Spleen (tissue), 11 donors: ENCODE data around the gene JMJD1C. TPM values are rescaled to one million over a fixed set of nuclear protein-coding genes. Genes with fewer than 3 reads are reported as not detected.

Experiments used
- DNase-seq: peaks from one replicate; pipeline ENCODE4 v3.0.0-alpha.2; 2020
- H3K27ac ChIP-seq, 8 donors: fragments of 200-600 bp; sonication (generic) in 7 of 8; 1 replicate in 4 of 8; 2 replicates in 4 of 8; pipeline versions ENCODE4 v1.5.0 to v1.8.0; 2016 to 2021; ENCODE audit warnings: inconsistent platforms in 4 of 8, mild to moderate bottlenecking in 4 of 8, moderate library complexity in 1 of 8
- H3K27me3 ChIP-seq, 7 donors: fragments of 200-600 bp; sonication (generic) in 6 of 7; replicated peaks in 1 of 7; 1 replicate in 4 of 7; 2 replicates in 3 of 7; pipeline versions ENCODE4 v1.5.0 to v1.8.0; 2016 to 2021; ENCODE audit warnings: inconsistent platforms in 3 of 7, mild to moderate bottlenecking in 1 of 7
- H3K36me3 ChIP-seq, 6 donors: fragments of 200-600 bp; sonication (generic) in 5 of 6; 1 replicate in 4 of 6; 2 replicates in 2 of 6; pipeline versions ENCODE4 v1.5.0 to v1.8.0; 2016 to 2021; ENCODE audit warnings: inconsistent platforms in 2 of 6
- H3K4me1 ChIP-seq, 6 donors: fragments of 200-600 bp; sonication (generic) in 5 of 6; 1 replicate in 3 of 6; 2 replicates in 3 of 6; pipeline versions ENCODE4 v1.5.0 to v1.8.0; 2016 to 2021; ENCODE audit warnings: inconsistent platforms in 3 of 6
- H3K4me3 ChIP-seq, 8 donors: fragments of 200-600 bp; sonication (generic) in 7 of 8; 1 replicate in 4 of 8; 2 replicates in 4 of 8; pipeline versions ENCODE4 v1.5.0 to v1.8.0; 2016 to 2021; ENCODE audit warnings: inconsistent platforms in 4 of 8, mild to moderate bottlenecking in 4 of 8, moderate library complexity in 2 of 8
- H3K9me3 ChIP-seq, 8 donors: fragments of 200-600 bp; sonication (generic) in 7 of 8; 1 replicate in 4 of 8; 2 replicates in 4 of 8; pipeline versions ENCODE4 v1.5.0 to v1.8.0; 2016 to 2021; ENCODE audit warnings: inconsistent platforms in 4 of 8
- POLR2A ChIP-seq, 3 donors: fragments of 450-650 bp; IDR thresholded peaks; one replicate each; pipeline ENCODE4 v1.5.1; 2017; ENCODE audit warnings: antibody characterized with exemption in 3 of 3, mild to moderate bottlenecking in 1 of 3
- POLR2AphosphoS5 ChIP-seq, 3 donors: sonication (generic); formaldehyde crosslinking; IDR thresholded peaks; one replicate each; pipeline ENCODE4 v1.5.1; 2017; ENCODE audit warnings: antibody characterized with exemption in 3 of 3
- WGBS, 5 donors: extraction: QIAGEN DNeasy Blood & Tissue Kit in 3 of 5; methylation state at CpG; one replicate each; pipeline versions ENCODE4 v1.1.5 to v1.1.7; 2013 to 2018; 5-methylcytosine and 5-hydroxymethylcytosine counted together
- intact Hi-C: fragments of 100-400 bp; cut with DNase I; formaldehyde crosslinking; loops from one replicate; pipeline ENCODE4 v1.15.0; 2023; ENCODE audit warnings: low total_unique reads
- polyA plus RNA-seq, 3 donors: library from polyadenylated mRNA; stranded (reverse); fragments of 200-250 nt; gene quantifications; one replicate each; pipeline ENCODE4 v1.2.1, GENCODE V29; 2013
- total RNA-seq, 7 donors: library from RNA; depleted of rRNA in 3 of 7; stranded (reverse); fragments of >200 nt in 3 of 7; fragmentation: NEBNext Ultra II Directional in 4 of 7; extraction: Animal tissue kit (Norgen Biotek cat#: 25700) in 4 of 7; gene quantifications; one replicate each; pipeline versions ENCODE4 v1.1.0 to v1.2.1, GENCODE V29; 2016 to 2021
- TF ChIP-seq, protein P1 (sequence below), 11 experiments: fragments of 200-600 bp in 7 of 11; fragments of 450-650 bp in 4 of 11; sonication (generic) in 4 of 11; IDR thresholded peaks in 8 of 11; conservative IDR thresholded peaks in 3 of 11; 1 replicate in 7 of 11; 2 replicates in 4 of 11; pipeline versions ENCODE4 v1.4.0 to v1.8.0; 2016 to 2021; ENCODE audit warnings: antibody characterized with exemption in 11 of 11, inconsistent platforms in 4 of 11, mild to moderate bottlenecking in 1 of 11
- donor health status: healthy with polysubstance abuse.
- donor health status: DM: no; HTN: no; CAD: no; lungs with moderate emphysema.
- donor health status: DM: no; HTN: no; CAD: no.
- donor health status: Bipolar disorder and iron deficiency.
- donor health status: healthy.
- donor health status: DM: no; HTN: no; CAD: no.
- donor health status: DM: yes; HTN: yes; CAD: no.

Gene JMJD1C
- total and polyA plus RNA-seq, 10 donors, result 54.3 to 272 (median 137) TPM

DNA sequence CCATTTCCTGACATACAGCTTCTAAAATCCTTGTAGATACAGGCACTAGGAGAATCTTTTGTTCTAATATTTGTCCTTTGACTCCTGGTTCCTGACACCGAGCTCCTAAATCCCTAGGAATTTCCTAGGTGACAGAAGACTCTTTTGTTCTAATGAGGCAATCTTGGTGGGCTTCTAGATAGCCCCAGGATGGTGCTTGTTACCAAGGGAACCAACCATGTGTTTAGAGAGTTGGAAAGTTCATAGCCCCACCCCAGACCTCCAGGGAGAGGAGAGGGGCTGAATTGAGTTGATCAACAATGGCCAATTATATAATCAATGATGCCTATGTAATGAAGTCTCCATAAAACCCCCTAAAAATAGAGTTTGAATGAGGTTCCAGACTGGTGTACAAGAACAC lies 145.1 kb downstream of the JMJD1C start:
- WGBS, 5 donors, result 91 to 100% (median 94%) methylated on average over 1 of the region's 1 CpG
- Histone ChIP-seq H3K4me3 (no peak overlapping the region), H3K36me3 (no peaks in the 10 kb centered on the region), H3K27me3 (no peaks in the 10 kb centered on the region), H3K27ac (no peak overlapping the region), H3K4me1 (no peaks in the 10 kb centered on the region), H3K9me3 (no peaks in the 10 kb centered on the region)
- TF ChIP-seq POLR2A (IDR thresholded peaks at IDR 0.05) (no peak), POLR2AphosphoS5 (IDR thresholded peaks at IDR 0.05) (no peak)
- TF ChIP-seq, protein P1, sequence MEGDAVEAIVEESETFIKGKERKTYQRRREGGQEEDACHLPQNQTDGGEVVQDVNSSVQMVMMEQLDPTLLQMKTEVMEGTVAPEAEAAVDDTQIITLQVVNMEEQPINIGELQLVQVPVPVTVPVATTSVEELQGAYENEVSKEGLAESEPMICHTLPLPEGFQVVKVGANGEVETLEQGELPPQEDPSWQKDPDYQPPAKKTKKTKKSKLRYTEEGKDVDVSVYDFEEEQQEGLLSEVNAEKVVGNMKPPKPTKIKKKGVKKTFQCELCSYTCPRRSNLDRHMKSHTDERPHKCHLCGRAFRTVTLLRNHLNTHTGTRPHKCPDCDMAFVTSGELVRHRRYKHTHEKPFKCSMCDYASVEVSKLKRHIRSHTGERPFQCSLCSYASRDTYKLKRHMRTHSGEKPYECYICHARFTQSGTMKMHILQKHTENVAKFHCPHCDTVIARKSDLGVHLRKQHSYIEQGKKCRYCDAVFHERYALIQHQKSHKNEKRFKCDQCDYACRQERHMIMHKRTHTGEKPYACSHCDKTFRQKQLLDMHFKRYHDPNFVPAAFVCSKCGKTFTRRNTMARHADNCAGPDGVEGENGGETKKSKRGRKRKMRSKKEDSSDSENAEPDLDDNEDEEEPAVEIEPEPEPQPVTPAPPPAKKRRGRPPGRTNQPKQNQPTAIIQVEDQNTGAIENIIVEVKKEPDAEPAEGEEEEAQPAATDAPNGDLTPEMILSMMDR (IDR thresholded peaks at IDR 0.05 in 8 of 11, conservative IDR thresholded peaks at IDR 0.05 in 3 of 11), result no peak
- no peak for DNase-seq
- intact Hi-C loops, result no loop called here

DNA sequence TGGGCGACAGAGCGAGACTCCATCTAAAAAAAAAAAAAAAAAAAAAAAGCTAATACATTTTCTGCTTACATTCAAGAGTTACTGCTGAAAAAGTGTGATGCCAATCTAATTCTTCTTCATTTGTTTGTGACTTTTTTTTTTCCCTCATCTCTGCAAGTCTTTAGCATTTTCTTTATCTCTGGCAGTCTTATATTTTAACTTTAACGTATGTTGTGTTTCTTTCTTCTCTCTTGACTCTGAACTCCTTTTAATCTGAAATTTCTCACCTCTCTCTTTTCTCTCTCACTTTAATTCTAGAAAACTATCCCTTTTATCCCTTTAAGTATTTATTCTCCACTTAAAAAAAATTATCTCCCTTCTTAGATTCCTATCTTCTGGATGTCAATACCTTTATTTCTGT lies 146.5 kb downstream of the JMJD1C start:
- Histone ChIP-seq H3K27ac (no peak overlapping the region), H3K36me3 (peaks cover 0 to under 1% (median 0%) of the 10 kb centered on the region in 6 donors), H3K4me3 (no peak overlapping the region), H3K27me3 (no peaks in the 10 kb centered on the region), H3K9me3 (no peaks in the 10 kb centered on the region), H3K4me1 (no peaks in the 10 kb centered on the region)
- intact Hi-C loops, result no loop called here
- DNase-seq, result no peak
- WGBS, 5 donors, result 96 to 100% (median 99%) methylated on average over 3 of the region's 3 CpGs
- TF ChIP-seq POLR2A (IDR thresholded peaks at IDR 0.05), result no peak
- TF ChIP-seq POLR2AphosphoS5 (IDR thresholded peaks at IDR 0.05), result no peak
- TF ChIP-seq, protein P1 (IDR thresholded peaks at IDR 0.05 in 8 of 11, conservative IDR thresholded peaks at IDR 0.05 in 3 of 11), result no peak

DNA sequence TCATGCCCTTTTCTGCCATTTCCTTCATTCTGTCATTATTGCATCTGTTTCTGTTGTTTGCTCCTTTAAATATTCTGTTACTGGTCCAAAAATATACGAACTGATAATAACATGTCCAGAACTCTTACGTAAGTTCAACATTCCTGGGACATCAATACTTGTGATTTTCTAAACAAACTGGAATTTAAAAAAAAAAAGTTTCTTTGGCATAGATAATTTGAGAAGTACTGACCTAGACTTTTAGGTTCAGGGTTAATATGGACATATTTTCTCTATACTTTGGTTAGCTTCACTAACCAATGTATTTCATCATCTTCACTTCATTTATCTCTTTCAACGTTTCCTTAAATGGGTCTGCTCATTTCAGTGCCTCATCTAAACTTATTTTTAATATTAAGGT lies 147.3 kb downstream of the JMJD1C start:
- DNase-seq, result no peak
- H3K27ac ChIP-seq, result no peak overlapping the region
- H3K4me1 ChIP-seq, result no peaks in the 10 kb centered on the region
- no peaks in the 10 kb centered on the region for H3K9me3 ChIP-seq
- no peak overlapping the region for H3K4me3 ChIP-seq
- 78 to 93% (median 88%) methylated on average over 3 of the region's 3 CpGs for WGBS, 5 donors
- no peaks in the 10 kb centered on the region for H3K27me3 ChIP-seq
- intact Hi-C loops, result no loop called here
- H3K36me3 ChIP-seq, result peaks cover 0 to 2% (median 0%) of the 10 kb centered on the region in 6 donors
- TF ChIP-seq, protein P1 (IDR thresholded peaks at IDR 0.05 in 8 of 11, conservative IDR thresholded peaks at IDR 0.05 in 3 of 11), result no peak
- no peak for TF ChIP-seq POLR2AphosphoS5 (IDR thresholded peaks at IDR 0.05)
- no peak for TF ChIP-seq POLR2A (IDR thresholded peaks at IDR 0.05)

DNA sequence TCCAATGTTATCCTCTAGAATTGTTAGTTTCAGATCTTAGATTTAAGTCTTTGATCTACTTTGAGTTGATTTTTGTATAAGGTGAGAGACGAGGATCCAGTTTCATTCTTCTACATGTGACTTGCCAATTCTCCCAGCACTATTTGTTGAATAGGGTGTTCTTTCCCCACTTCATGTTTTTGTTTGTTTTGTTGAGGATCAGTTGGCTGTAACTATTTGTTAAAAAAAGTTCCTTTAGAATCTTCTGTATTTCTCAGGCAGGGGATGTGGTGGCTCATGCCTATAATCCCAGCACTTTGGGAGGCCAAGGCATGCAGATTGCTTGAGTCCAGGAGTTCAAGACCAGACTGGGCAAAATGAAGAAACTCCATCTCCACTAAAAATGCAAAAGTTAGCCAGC lies 151.8 kb downstream of the JMJD1C start:
- Histone ChIP-seq H3K9me3 (no peaks in the 10 kb centered on the region), H3K4me1 (no peaks in the 10 kb centered on the region), H3K4me3 (no peak overlapping the region), H3K27me3 (no peaks in the 10 kb centered on the region), H3K36me3 (peaks cover 0 to 2% (median 0%) of the 10 kb centered on the region in 6 donors), H3K27ac (no peak overlapping the region)
- TF ChIP-seq POLR2A (IDR thresholded peaks at IDR 0.05), result no peak
- no peak for TF ChIP-seq POLR2AphosphoS5 (IDR thresholded peaks at IDR 0.05)
- TF ChIP-seq, protein P1 (IDR thresholded peaks at IDR 0.05 in 8 of 11, conservative IDR thresholded peaks at IDR 0.05 in 3 of 11), result no peak
- no peak for DNase-seq
- intact Hi-C loops, result no loop called here
- WGBS, 5 donors, result 87 to 97% (median 93%) methylated on average over 1 of the region's 1 CpG
